A549 (cell line): ENCODE measurements around the gene RAP2B. TPM values are rescaled to one million over a fixed set of nuclear protein-coding genes. Genes with fewer than 3 reads are reported as not detected.

Experiments used
- ATAC-seq, 2 experiments: fragments of 200-7000 bp in 1 of 2; fragments of >200 bp in 1 of 2; cut with Nextera tagmentation in 1 of 2; cut with Tn5 transposase in 1 of 2; 3 replicates each; pipeline versions ENCODE4 v1.8.0 to v1.9.1; 2018 to 2020; ENCODE audit warnings: mild to moderate bottlenecking in 1 of 2, moderate library complexity in 1 of 2
- CTCF ChIA-PET: fragments of 300-600 bp; sonication (Branson Sonifier 250); formaldehyde crosslinking; extraction: SDS; loops from one replicate; lab custom pipeline; 2021; ENCODE audit warnings: antibody characterized with exemption, inconsistent platforms; lab: Yijun Ruan, JAX
- POLR2A ChIA-PET: fragments of 350-600 bp; formaldehyde crosslinking; extraction: SDS; loops from one replicate; lab custom pipeline; 2021; ENCODE audit warnings: antibody characterized with exemption, inconsistent platforms; lab: Yijun Ruan, JAX
- DNase-seq, 2 experiments: peaks; one replicate each; pipeline versions ENCODE4 v3.0.0 to v3.0.0-alpha.2; 2011 to 2016; ENCODE audit warnings: low read depth in 1 of 2, low spot score in 1 of 2
- FAIRE-seq: peaks from 2 replicates; lab custom pipeline; 2011; peaks lifted over from hg19 to GRCh38; lab: Jason Lieb, UNC
- H3K27ac ChIP-seq, 2 experiments: fragments of >200 bp; sonication (Bioruptor Twin); formaldehyde crosslinking; 3 replicates each; pipeline ENCODE4 v1.5.1; 2016 to 2017
- H3K4me1 ChIP-seq: fragments of >200 bp; sonication (Bioruptor Twin); formaldehyde crosslinking; 3 replicates; pipeline ENCODE4 v1.6.1; 2016
- H3K4me2 ChIP-seq: fragments of >200 bp; sonication (Bioruptor Twin); formaldehyde crosslinking; 3 replicates; pipeline ENCODE4 v1.6.1; 2016
- H3K4me3 ChIP-seq: fragments of >200 bp; sonication (Bioruptor Twin); formaldehyde crosslinking; 3 replicates; pipeline ENCODE4 v1.5.1; 2016
- H3K9me3 ChIP-seq: fragments of >200 bp; sonication (Bioruptor Twin); formaldehyde crosslinking; 3 replicates; pipeline ENCODE4 v1.6.1; 2016
- BHLHE40 ChIP-seq: IDR thresholded peaks from 2 replicates; pipeline ENCODE4 v1.6.1; 2012; ENCODE audit warnings: low read depth, low read length, inconsistent platforms
- CHD2 ChIP-seq: fragments of 150-350 bp; IDR thresholded peaks from 2 replicates; pipeline ENCODE4 v1.6.1; 2014; ENCODE audit warnings: low read length; ENCODE audit not compliant: partially characterized antibody
- CHD4 ChIP-seq: fragments of 200-600 bp; sonication (generic); IDR thresholded peaks from 2 replicates; pipeline ENCODE4 v1.6.1; 2016; ENCODE audit warnings: antibody characterized with exemption, mild to moderate bottlenecking, borderline replicate concordance
- EHF ChIP-seq: fragments of 250-450 bp; sonication (Bioruptor Pico); IDR thresholded peaks from 2 replicates; pipeline ENCODE4 v1.5.0; 2020; ENCODE audit warnings: mild to moderate bottlenecking
- EHMT2 ChIP-seq: fragments of 200-600 bp; sonication (generic); IDR thresholded peaks from 2 replicates; pipeline ENCODE4 v1.6.1; 2016; ENCODE audit warnings: antibody characterized with exemption, low read depth, mild to moderate bottlenecking, moderate library complexity
- ELK1 ChIP-seq: fragments of 150-350 bp; IDR thresholded peaks from 2 replicates; pipeline ENCODE4 v1.6.1; 2014; ENCODE audit warnings: low read depth, mild to moderate bottlenecking, low read length
- EP300 ChIP-seq, 2 experiments: fragments of >200 bp; sonication (Bioruptor Twin); formaldehyde crosslinking; IDR thresholded peaks; 2 replicates in 1 of 2; 3 replicates in 1 of 2; pipeline ENCODE4 v1.6.1; 2016 to 2017
- FOSB ChIP-seq: fragments of 250-450 bp; sonication (Bioruptor Pico); IDR thresholded peaks from 2 replicates; pipeline ENCODE4 v1.5.0; 2020; ENCODE audit warnings: mild to moderate bottlenecking, moderate library complexity
- FOSL2 ChIP-seq, 2 experiments: fragments of 450-650 bp in 1 of 2; fragments of >200 bp in 1 of 2; sonication (Bioruptor Twin) in 1 of 2; formaldehyde crosslinking; IDR thresholded peaks; 2 replicates each; pipeline versions ENCODE4 v1.5.0 to v1.6.1; 2016 to 2020; ENCODE audit warnings: mild to moderate bottlenecking in 1 of 2, moderate library complexity in 1 of 2
- GATA3 ChIP-seq: IDR thresholded peaks from 2 replicates; pipeline ENCODE4 v1.6.1; 2012; ENCODE audit warnings: borderline replicate concordance
- HDAC2 ChIP-seq: fragments of 200-600 bp; sonication (generic); IDR thresholded peaks from 2 replicates; pipeline ENCODE4 v1.6.1; 2016
- HES2 ChIP-seq: fragments of >200 bp; sonication (Bioruptor Twin); formaldehyde crosslinking; IDR thresholded peaks from 2 replicates; pipeline ENCODE4 v1.6.1; 2016
- HEYL ChIP-seq: fragments of 250-450 bp; sonication (Bioruptor Pico); IDR thresholded peaks from 2 replicates; pipeline ENCODE4 v1.8.0; 2021; ENCODE audit warnings: mild to moderate bottlenecking, moderate library complexity
- JUN ChIP-seq, 2 experiments: fragments of >200 bp; sonication (Bioruptor Twin); formaldehyde crosslinking; IDR thresholded peaks; 2 replicates in 1 of 2; 3 replicates in 1 of 2; pipeline ENCODE4 v1.6.1; 2016 to 2017
- JUNB ChIP-seq: fragments of >200 bp; sonication (Bioruptor Twin); formaldehyde crosslinking; IDR thresholded peaks from 2 replicates; pipeline ENCODE4 v1.6.1; 2016
- KDM1A ChIP-seq: fragments of 200-600 bp; sonication (generic); IDR thresholded peaks from 2 replicates; pipeline ENCODE4 v1.6.1; 2016; ENCODE audit warnings: low read depth, mild to moderate bottlenecking
- KDM5A ChIP-seq: fragments of 200-600 bp; sonication (generic); IDR thresholded peaks from 2 replicates; pipeline ENCODE4 v1.6.1; 2016; ENCODE audit warnings: antibody characterized with exemption, mild to moderate bottlenecking
- MYC ChIP-seq: IDR thresholded peaks from 2 replicates; pipeline ENCODE4 v1.6.1; 2012; ENCODE audit warnings: mild to moderate bottlenecking, inconsistent platforms, low read length, improper control_type of control experiment, borderline replicate concordance
- NFE2L2 ChIP-seq: fragments of 150-350 bp; conservative IDR thresholded peaks from 2 replicates; pipeline ENCODE4 v1.6.1; 2014; ENCODE audit warnings: low read length
- NPAS2 ChIP-seq: fragments of 250-450 bp; sonication (Bioruptor Pico); IDR thresholded peaks from 2 replicates; pipeline ENCODE4 v1.8.0; 2022; ENCODE audit warnings: mild to moderate bottlenecking, moderate library complexity, borderline replicate concordance
- PHF8 ChIP-seq: fragments of 200-600 bp; sonication (generic); IDR thresholded peaks from 2 replicates; pipeline ENCODE4 v1.6.1; 2016; ENCODE audit warnings: low read depth, mild to moderate bottlenecking, antibody characterized with exemption, moderate library complexity, borderline replicate concordance
- POLR2AphosphoS2 ChIP-seq: conservative IDR thresholded peaks from 2 replicates; pipeline ENCODE4 v1.6.1; 2012; ENCODE audit warnings: low read length, improper control_type of control experiment, inconsistent platforms
- RAD21 ChIP-seq, 2 experiments: fragments of >200 bp in 1 of 2; sonication (Bioruptor Twin) in 1 of 2; formaldehyde crosslinking in 1 of 2; IDR thresholded peaks in 1 of 2; conservative IDR thresholded peaks in 1 of 2; 2 replicates in 1 of 2; 3 replicates in 1 of 2; pipeline ENCODE4 v1.6.1; 2012 to 2018; ENCODE audit warnings: inconsistent platforms in 1 of 2
- RCOR1 ChIP-seq: fragments of 150-350 bp; IDR thresholded peaks from 2 replicates; pipeline ENCODE4 v1.6.1; 2014; ENCODE audit warnings: antibody characterized with exemption, low read length, low read depth
- REST ChIP-seq: fragments of 200-600 bp; sonication (generic); IDR thresholded peaks from 2 replicates; pipeline ENCODE4 v1.6.1; 2016; ENCODE audit warnings: antibody characterized with exemption, mild to moderate bottlenecking, moderate library complexity
- RFX5 ChIP-seq: fragments of 450-650 bp; IDR thresholded peaks from 2 replicates; pipeline ENCODE4 v1.7.1; 2014; ENCODE audit warnings: antibody characterized with exemption, mild to moderate bottlenecking, moderate library complexity
- SREBF2 ChIP-seq: fragments of 450-650 bp; IDR thresholded peaks from 2 replicates; pipeline ENCODE4 v1.6.1; 2014; ENCODE audit warnings: mild to moderate bottlenecking, moderate library complexity
- TP53 ChIP-seq: fragments of 250-450 bp; sonication (Bioruptor Pico); IDR thresholded peaks from 2 replicates; pipeline ENCODE4 v1.5.0; 2021; ENCODE audit warnings: mild to moderate bottlenecking, moderate library complexity
- ZFP36 ChIP-seq: fragments of 450-650 bp; IDR thresholded peaks from 2 replicates; pipeline ENCODE4 v1.6.1; 2014; ENCODE audit warnings: borderline replicate concordance; ENCODE audit not compliant: partially characterized antibody
- ZNF302 ChIP-seq: fragments of 250-450 bp; sonication (Bioruptor Pico); IDR thresholded peaks from 2 replicates; pipeline ENCODE4 v1.9.0; 2021; ENCODE audit warnings: inconsistent platforms, mild to moderate bottlenecking, moderate library complexity
- ZSCAN20 ChIP-seq: fragments of 250-450 bp; sonication (Bioruptor Pico); IDR thresholded peaks from 2 replicates; pipeline ENCODE4 v1.8.0; 2022; ENCODE audit warnings: mild to moderate bottlenecking, moderate library complexity
- WGBS: methylation state at CpG from one replicate; pipeline ENCODE4 v1.1.6; 2017; ENCODE audit errors: missing lambda C conversion rate; 5-methylcytosine and 5-hydroxymethylcytosine counted together
- polyA plus RNA-seq, 4 experiments: library from polyadenylated mRNA; depleted of rRNA in 3 of 4; stranded (reverse); fragments of >200 nt; fragmentation: RNase III in 1 of 4; extraction: RNeasy Plus Mini Kit Qiagen cat#74134 plus additional on column Dnase treatment in 1 of 4; gene quantifications; 2 replicates in 3 of 4; 3 replicates in 1 of 4; pipeline ENCODE4 v1.2.3, GENCODE V29; 2011 to 2017
- TF ChIP-seq, protein P1 (sequence below): fragments of >200 bp; sonication (Bioruptor Twin); formaldehyde crosslinking; IDR thresholded peaks from 3 replicates; pipeline ENCODE4 v1.6.1; 2016
- TF ChIP-seq, protein P2 (sequence below): IDR thresholded peaks from 2 replicates; pipeline ENCODE4 v1.6.1; 2012

Gene RAP2B
- polyA plus RNA-seq, 2 of the 4 experiments (the other 2 are of a cell fraction): 5.6 to 6.7 TPM

GRCh38 chr3:153138276-153139210 is 23.5 kb upstream of the RAP2B start:
- POLR2A ChIA-PET: interaction anchor here (8.6 kb wide), 1 partner anchor 23 kb away, joined by 92 read pairs; the partner anchor contains the start of gene RAP2B
- CTCF ChIA-PET: interaction anchor here (1.9 kb wide), 1 partner anchor 23 kb away, joined by 6 read pairs; the partner anchor contains the start of gene RAP2B
- Histone ChIP-seq H3K9me3 (no peaks in the 10 kb centered on the region), H3K4me3 (no peak overlapping the region), H3K4me1 (peaks cover 56% of the 10 kb centered on the region), H3K27ac (peak overlapping the region; percentile 85 to 93), H3K4me2 (peak overlapping the region; percentile 64)
- FAIRE-seq (peak; percentile 98), DNase-seq (peak; percentile 74 to 95), ATAC-seq (peak; percentile 91 to 97)
- 16% methylated on average over 5 of the region's 5 CpGs for WGBS
- TF ChIP-seq JUNB: peak; percentile 98
- TF ChIP-seq, protein P1, sequence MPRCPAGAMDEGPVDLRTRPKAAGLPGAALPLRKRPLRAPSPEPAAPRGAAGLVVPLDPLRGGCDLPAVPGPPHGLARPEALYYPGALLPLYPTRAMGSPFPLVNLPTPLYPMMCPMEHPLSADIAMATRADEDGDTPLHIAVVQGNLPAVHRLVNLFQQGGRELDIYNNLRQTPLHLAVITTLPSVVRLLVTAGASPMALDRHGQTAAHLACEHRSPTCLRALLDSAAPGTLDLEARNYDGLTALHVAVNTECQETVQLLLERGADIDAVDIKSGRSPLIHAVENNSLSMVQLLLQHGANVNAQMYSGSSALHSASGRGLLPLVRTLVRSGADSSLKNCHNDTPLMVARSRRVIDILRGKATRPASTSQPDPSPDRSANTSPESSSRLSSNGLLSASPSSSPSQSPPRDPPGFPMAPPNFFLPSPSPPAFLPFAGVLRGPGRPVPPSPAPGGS: peak; percentile 91; the same call in 2 of the 3 replicates
- peak; percentile 92 to 97 for TF ChIP-seq JUN (IDR thresholded peaks at IDR 0.05)
- peak; percentile 90 for TF ChIP-seq HES2
- TF ChIP-seq ZSCAN20 (CRISPR knock-in tag): no peak
- TF ChIP-seq RCOR1: no peak
- no peak for TF ChIP-seq TP53 (CRISPR knock-in tag)
- TF ChIP-seq HEYL: 0 out of 2 replicates have a peak, but pooled peaks have one; percentile 11
- TF ChIP-seq MYC: no peak
- no peak for TF ChIP-seq EHMT2
- no peak for TF ChIP-seq ZFP36
- no peak for TF ChIP-seq EHF
- no peak for TF ChIP-seq CHD2
- no peak for TF ChIP-seq REST
- TF ChIP-seq SREBF2: no peak
- no peak for TF ChIP-seq KDM5A
- TF ChIP-seq POLR2AphosphoS2: no peak
- peak; percentile 89 for TF ChIP-seq GATA3
- TF ChIP-seq KDM1A: no peak
- TF ChIP-seq BHLHE40: 0 out of 2 replicates have a peak, but pooled peaks have one; percentile 12
- TF ChIP-seq ELK1: no peak
- TF ChIP-seq FOSB (CRISPR knock-in tag): no peak
- TF ChIP-seq RAD21 (conservative IDR thresholded peaks at IDR 0.05 in 1 of 2, IDR thresholded peaks at IDR 0.05 in 1 of 2): peak in 1 of 2 experiments; percentile 57; a peak in 3 of 5 replicates
- TF ChIP-seq RFX5: 0 out of 2 replicates have a peak, but pooled peaks have one; percentile 30
- TF ChIP-seq, protein P2, sequence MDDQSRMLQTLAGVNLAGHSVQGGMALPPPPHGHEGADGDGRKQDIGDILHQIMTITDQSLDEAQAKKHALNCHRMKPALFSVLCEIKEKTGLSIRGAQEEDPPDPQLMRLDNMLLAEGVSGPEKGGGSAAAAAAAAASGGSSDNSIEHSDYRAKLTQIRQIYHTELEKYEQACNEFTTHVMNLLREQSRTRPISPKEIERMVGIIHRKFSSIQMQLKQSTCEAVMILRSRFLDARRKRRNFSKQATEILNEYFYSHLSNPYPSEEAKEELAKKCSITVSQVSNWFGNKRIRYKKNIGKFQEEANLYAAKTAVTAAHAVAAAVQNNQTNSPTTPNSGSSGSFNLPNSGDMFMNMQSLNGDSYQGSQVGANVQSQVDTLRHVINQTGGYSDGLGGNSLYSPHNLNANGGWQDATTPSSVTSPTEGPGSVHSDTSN: peak; percentile 20; the same call in 1 of the 2 replicates
- no peak for TF ChIP-seq NPAS2 (CRISPR knock-in tag)
- no peak for TF ChIP-seq CHD4
- TF ChIP-seq EP300 (IDR thresholded peaks at IDR 0.05): peak; percentile 90 to 91; a peak in 3 of 5 replicates
- no peak for TF ChIP-seq ZNF302 (CRISPR knock-in tag)
- no peak for TF ChIP-seq HDAC2
- TF ChIP-seq NFE2L2: peak; percentile 88
- peak; percentile 95 for TF ChIP-seq FOSL2 (IDR thresholded peaks at IDR 0.05)
- TF ChIP-seq FOSL2 (CRISPR knock-in tag; IDR thresholded peaks at IDR 0.05): peak; percentile 96
- TF ChIP-seq PHF8: no peak
